ENCODE results near the gene MADD.

- no peak for TF ChIP-seq EZH2 (IDR thresholded peaks at IDR 0.05; ENCODE audit: low read depth, unreplicated experiment)
- TF ChIP-seq, protein P1, sequence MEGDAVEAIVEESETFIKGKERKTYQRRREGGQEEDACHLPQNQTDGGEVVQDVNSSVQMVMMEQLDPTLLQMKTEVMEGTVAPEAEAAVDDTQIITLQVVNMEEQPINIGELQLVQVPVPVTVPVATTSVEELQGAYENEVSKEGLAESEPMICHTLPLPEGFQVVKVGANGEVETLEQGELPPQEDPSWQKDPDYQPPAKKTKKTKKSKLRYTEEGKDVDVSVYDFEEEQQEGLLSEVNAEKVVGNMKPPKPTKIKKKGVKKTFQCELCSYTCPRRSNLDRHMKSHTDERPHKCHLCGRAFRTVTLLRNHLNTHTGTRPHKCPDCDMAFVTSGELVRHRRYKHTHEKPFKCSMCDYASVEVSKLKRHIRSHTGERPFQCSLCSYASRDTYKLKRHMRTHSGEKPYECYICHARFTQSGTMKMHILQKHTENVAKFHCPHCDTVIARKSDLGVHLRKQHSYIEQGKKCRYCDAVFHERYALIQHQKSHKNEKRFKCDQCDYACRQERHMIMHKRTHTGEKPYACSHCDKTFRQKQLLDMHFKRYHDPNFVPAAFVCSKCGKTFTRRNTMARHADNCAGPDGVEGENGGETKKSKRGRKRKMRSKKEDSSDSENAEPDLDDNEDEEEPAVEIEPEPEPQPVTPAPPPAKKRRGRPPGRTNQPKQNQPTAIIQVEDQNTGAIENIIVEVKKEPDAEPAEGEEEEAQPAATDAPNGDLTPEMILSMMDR (conservative IDR thresholded peaks at IDR 0.05; ENCODE audit: low read depth in 2 of 2) = no peak
- TF ChIP-seq CREB1 (CRISPR knock-in tag; IDR thresholded peaks at IDR 0.05; ENCODE audit: low read depth) = no peak
- TF ChIP-seq POLR2AphosphoS5 (IDR thresholded peaks at IDR 0.05; ENCODE audit: low read depth) = no peak
- no peak for TF ChIP-seq JUNB (IDR thresholded peaks at IDR 0.05; ENCODE audit: unreplicated experiment)
- no peak for TF ChIP-seq EZH2phosphoT487 (IDR thresholded peaks at IDR 0.05; ENCODE audit: unreplicated experiment)
Measured at GRCh38 chr11:47378836-47379170, 108.9 kb downstream of the MADD start.

All from GM23338 (cell line).